T-helper 1 cell (primary cell): ENCODE data around the gene VEGFB.

Source experiments
- DNase-seq, 5 donors: peaks; one replicate each; pipeline ENCODE4 v3.0.0-alpha.2; 2012 to 2020

The VEGFB gene

DNA sequence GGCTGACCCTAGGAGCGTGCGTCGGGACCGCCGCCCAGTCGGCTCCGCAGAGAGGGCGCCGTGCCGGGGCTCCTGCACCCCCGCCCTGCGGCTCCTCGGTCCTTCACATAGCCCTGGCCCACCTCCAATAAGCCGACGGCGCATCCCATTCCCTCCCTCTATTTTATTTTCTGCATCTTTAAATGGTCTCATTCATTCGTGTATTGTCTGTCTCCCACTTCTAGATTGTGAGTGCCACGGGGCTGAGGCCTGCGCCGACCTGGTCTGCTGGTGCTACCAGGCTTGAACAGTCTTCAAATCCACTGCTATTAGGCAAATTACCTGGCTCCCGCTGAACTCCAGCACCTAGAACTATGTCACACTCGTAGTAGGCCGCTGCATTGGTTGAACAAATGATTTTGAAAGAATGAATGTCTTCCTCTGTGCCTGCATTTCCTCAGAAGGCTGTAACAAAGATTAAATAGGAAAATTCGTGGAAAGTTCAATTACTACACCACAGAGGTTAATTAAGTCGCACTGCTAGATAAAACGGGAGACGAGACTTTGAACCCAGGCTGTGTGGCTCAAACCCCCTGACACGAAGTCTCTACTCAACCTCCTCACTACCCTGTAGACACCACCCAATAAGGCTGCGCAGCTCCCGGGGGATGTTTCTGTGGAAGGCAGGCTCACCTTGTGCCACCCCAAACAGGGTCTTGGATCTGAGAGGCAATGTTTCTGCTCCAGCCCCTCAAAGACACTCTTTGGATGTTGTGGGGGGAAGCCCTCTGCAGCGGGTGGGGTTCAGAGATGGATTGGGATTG lies 13.5 kb downstream of the VEGFB start:
- no peak for DNase-seq

- no peak for DNase-seq
These were observed 14.2 kb downstream of the VEGFB start for GRCh38 chr11:64248578-64248977.

- DNase-seq = no peak
These were observed 14.7 kb downstream of the VEGFB start for GRCh38 chr11:64249038-64249437.

DNA sequence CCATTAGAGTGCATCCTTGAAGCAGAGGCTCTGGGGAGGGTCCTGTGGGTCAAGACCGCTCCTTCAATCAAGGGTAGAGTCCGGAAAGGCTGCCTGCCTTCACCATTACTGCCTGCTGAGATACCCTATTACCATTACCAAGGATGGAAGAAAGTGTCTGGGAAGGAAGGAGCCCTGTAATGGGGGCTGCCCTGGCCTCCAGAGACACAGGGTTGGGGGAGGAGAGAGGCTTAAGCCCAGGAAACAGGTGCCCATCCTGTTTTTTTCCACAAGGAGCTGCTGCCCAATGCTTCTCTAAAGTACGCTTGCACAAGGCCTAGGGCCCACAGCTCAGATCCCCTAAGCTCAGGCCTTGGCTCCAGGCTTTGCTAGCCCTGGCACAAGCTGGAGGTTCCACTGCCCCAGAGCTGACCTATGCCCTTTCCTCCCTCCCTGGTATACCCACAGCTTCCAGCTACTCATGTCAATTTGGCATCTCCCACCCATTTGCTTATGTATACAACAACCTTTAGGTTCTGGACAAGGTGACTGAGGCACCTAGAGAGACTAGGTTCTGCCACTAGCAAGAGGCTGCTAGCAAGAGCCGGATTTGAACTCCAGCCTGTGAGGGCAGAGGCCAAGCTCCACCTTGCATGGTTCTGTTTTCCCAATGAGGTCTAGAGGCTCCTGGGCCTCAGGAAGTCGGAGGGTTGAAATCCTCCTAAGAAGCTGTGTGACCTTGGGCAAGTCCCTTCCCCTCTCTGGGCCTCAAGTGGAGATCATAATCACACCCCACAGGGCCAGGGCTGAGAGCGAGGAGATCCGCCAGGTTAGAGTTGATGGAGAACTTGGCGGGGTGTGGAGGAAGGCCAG lies 15.4 kb downstream of the VEGFB start:
- no peak for DNase-seq

DNA sequence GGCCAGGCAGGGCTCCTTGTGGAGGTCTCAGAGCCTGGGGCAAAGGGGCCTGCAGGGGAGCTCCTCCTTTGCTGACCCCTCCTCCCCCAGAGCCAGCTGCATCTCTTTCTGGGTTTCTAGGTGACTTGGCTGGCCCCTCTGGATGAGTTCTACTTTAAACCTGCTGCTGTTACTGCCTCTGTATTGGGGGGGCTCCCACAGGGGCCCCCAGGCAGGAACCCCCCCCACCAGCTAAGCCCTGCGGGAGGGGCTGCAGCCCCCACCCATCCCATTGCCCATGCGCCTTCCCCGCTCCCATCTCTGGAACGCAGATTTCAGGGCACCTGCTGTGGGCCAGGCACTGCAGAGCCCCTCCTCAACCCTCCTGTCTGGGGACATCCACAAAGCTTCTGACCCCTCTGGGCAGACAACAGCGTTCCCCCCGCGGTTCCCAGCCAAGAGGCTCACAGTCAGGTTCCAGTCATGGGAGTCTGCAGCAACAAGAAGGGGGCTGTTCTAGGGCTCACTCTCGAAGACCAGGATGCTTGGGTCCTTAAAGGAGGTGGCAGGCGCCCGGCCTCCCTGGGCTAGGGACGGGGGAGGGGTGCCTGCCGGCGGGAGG lies 16.1 kb downstream of the VEGFB start:
- DNase-seq = no peak

DNA sequence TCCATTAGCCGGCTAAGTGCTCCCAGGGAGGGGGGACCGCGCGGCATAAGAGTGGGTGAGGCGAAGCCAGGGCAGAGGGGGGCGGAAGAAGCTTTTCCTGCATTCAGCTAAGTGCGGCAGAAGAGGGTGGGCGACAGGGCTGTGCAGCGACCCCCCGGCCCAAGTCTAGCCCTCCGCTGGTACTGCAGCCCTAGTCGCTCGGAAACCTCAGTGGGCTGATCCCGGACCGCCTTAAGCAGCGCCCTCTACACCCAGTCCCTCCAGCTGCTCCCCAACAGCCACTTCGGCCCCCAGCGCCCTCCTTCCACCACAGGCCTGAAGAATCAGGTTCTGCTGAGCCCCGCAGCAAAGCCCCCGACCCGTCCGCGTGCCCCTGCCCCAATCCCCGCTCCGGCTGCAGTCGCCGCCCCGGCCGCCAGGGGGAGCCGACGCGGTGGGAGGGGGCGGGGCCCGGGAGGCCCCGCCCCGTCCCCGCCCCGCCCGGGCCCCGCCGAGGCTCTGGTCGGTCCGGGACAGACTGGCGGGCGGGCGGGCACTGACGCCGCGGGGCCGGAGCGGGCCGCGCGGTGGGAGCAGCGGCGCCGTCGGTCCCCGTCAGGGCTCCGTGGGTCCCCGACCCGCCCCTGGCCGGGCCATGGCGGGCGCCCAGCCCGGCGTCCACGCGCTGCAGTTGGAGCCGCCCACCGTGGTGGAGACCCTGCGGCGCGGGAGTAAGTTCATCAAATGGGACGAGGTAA lies 16.8 kb downstream of the VEGFB start, which contains the start of gene PLCB3:
PLCB3 (plus strand) TSS at position 515 of the 737 bp plus-strand sequence; CDS start at position 635, 120 bp downstream.
- peak in 4 of 5 donors; percentile 41 to 70 (median 44) for DNase-seq

- DNase-seq = no peak
These were observed 17.3 kb downstream of the VEGFB start for GRCh38 chr11:64251753-64252002.

DNA sequence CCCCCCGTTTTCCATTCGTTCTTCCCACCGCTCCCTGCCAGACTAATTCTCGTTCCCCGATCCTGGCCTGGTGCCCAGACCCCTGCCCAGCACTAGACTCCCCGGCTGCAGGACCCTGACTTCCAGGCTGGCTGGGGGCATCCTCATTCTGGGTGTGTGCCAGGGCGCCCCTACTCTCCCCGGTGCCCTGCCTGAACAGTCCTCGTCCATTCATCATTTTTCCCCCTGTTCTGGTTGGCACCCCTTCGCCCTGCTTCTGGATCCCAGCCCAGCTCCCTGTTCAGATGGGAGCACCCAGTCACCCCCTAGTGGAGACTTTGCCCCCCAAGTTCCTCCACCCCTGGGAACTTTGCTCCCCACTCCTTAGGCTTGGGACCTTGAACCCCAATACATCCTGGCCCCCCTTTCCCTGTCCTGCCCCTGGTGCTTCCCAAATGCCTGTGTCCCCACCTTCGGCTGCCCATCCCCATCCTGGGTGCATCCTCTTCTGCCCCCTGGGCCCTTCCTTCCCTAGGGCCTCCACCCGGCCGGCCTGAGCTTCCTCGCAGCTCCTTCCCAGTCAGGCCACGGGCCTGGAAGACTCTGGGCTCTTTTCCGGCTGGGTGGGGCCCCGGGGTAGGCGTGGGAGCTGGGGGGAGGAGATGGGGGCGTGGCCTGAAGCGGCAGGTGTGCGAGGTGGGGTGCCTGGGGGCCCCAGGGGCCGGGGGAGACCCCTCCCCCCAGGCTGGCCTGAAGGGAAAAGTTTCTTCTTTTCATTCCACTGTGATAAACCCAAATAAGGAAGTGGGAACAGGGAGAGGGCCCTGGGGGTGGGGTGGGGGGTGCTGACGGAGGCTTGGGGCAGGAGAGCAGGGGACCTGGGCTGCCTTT lies 17.9 kb downstream of the VEGFB start:
- DNase-seq = no peak

DNA sequence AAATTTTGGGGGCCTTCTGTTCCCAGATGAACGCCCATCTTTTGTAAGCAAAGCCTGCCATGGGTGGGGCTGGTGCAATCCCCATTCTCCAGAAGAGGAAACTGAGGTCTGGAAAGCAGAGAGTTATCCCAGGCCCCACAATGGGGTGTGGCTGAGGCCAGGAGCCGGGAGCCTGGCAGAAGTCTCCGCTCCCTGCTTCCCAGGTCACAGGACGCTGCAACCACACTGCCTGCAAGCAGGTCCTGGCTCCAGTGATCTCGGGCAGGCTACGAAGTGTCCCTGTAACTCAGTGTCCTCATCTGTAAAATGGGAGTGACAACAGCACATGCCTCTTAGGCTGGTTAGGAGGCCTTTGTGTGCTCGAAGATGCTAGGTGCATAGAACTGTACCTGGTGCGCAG lies 18.7 kb downstream of the VEGFB start:
- DNase-seq = no peak

GRCh38 chr11:64253481-64253880 lies 19.1 kb downstream of the VEGFB start:
- DNase-seq = no peak

GRCh38 chr11:64254326-64254725 lies 19.9 kb downstream of the VEGFB start:
- DNase-seq = no peak

DNA sequence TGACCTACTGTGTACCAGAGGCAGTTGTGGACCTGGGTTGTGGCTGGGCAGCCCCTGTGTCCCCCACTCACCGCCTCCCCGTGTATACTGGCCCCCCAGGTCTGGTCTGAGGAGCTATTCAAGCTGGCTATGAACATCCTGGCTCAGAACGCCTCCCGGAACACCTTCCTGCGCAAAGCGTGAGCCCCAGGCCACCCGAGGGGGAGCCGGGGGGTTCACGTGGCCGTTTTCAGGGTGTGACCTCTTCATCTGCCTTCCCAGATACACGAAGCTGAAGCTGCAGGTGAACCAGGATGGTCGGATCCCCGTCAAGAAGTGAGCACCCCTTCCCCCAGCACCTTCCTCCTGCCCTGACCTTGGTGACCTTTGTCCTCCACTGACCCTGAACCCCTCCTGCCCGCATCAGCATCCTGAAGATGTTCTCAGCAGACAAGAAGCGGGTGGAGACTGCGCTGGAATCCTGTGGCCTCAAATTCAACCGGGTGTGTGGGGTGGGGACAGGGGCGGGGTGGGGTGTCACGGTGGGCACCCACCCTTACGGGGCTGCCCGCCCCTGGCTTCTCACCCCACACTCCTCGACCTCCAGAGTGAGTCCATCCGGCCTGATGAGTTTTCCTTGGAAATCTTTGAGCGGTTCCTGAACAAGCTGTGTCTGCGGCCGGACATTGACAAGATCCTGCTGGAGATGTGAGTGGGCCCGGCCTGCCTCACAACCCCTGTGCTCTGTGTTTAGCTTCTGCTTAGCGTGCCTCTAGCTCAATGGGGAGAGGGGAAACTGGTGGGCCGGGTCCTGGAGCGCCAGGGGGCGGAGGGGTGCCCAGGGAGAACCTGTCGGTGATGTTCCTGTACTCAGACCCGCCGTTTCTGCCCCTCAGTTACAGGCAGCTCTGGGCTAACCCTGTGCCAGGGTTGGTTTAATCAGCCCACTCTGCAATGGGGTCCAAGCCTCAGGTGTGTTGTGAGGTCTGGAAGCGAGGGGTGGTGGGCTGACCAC lies 21.0 kb downstream of the VEGFB start:
- no peak for DNase-seq

DNA sequence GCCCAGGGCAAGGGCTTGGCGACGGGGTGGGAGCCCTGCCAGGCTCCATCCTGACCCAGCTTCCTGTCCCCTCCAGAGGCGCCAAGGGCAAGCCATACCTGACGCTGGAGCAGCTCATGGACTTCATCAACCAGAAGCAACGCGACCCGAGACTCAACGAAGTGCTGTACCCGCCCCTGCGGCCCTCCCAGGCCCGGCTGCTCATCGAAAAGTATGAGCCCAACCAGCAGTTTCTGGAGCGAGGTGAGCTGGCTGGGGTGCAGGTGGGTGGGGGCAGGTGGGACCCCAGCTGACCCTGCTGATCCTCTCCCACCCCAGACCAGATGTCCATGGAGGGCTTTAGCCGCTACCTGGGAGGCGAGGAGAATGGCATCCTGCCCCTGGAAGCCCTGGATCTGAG lies 21.9 kb downstream of the VEGFB start:
- DNase-seq = no peak

DNA sequence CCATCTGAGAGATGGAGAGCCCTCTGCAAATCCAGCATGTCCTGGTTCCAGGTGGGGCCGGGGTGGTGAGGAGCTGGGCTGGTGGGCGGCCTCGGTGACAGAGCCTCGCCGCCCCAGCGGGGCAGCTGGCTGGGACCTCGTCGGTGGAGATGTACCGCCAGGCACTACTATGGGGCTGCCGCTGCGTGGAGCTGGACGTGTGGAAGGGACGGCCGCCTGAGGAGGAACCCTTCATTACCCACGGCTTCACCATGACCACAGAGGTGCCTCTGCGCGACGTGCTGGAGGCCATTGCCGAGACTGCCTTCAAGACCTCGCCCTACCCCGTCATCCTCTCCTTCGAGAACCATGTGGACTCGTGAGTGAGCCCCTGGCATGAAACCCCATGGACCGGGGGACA lies 24.0 kb downstream of the VEGFB start:
- no peak for DNase-seq

GRCh38 chr11:64258946-64259532 lies 24.7 kb downstream of the VEGFB start:
- DNase-seq = no peak

DNA sequence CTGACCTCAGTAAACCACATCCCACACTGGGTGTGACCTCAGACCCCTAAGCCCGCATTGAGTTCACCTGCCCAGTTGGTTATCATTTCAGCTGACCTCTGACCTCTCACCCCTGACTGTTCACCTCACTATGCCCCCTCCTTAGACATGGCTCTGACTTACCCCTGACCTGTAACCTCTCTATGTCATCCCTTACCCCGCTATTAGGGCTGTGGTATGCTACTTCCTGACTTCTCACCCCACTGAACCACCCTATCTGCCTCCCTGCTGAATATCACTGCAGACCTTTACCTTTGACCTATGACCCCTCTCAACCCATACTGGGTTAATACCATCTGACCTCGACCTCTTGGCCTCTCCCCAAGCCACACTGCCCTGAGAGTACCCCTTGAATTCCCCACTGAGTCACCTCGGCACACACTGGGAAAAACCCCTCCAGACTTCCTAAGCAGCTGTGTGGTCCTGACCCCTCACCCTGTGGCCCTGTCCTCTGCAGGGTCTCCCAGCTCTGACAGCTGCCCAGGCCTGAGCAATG lies 25.2 kb downstream of the VEGFB start:
- no peak for DNase-seq

DNA sequence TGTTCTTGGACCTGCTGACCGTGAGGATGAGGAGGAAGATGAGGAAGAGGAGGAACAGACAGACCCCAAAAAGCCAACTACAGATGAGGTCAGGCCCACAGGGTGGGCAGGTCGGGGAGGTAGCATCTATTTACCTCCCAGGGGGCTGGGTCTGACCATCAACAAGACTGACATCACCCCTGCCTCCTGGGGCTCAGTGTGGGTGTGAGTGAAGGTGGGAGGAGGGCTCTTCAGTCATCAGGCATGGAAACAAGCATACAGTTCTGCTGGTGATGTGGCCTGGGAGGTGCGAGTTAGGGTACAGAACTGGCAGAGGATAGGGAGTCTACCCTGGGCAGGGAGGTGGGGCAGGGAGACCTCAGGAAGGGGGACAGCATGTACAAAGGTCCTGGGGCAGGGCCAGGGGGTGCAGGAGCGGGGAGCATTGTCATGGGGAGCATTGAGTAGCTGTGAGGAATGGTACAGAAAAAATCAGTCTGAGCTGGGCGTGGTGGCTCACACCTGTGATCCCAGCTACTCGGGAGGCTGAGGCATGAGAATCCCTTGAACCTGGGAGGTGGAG lies 25.8 kb downstream of the VEGFB start:
- no peak for DNase-seq

- no peak for DNase-seq
These were observed 27.2 kb downstream of the VEGFB start for GRCh38 chr11:64261556-64262080.

DNA sequence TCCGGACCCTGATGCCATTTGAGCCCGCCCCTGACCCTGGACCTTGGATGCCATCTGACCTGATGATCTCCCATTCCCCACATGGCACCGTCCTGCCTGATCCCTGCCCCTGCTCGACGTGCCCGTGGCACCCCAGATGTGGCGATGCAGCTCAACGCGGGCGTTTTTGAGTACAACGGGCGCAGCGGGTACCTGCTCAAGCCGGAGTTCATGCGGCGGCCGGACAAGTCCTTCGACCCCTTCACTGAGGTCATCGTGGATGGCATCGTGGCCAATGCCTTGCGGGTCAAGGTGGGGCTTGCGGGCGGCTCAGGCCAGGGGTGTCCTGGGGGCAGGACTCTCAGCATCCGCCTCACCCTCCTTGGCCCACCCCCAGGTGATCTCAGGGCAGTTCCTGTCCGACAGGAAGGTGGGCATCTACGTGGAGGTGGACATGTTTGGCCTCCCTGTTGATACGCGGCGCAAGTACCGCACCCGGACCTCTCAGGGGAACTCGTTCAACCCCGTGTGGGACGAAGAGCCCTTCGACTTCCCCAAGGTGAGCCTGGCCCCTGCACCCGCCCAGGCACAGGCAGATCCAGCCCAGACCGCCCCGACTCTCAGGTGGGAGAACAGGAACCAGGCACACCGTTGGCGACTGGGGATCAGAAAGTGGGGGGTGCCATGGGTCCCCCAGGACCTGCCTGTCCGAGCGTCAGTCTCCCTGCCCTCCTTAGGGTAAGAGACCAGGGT lies 28.1 kb downstream of the VEGFB start:
- DNase-seq = no peak
